Measurements from ENCODE around the gene EFR3B. TPM values are rescaled to one million over a fixed set of nuclear protein-coding genes. Genes with fewer than 3 reads are reported as not detected.
A peak's percentile ranks its signal among the peaks of the same experiment; 100 is the strongest.
"Not testable (repeated sequence)": the region's sequence is repeated elsewhere in the genome, so short reads cannot be mapped to it uniquely, and the experiment has no call there.

The EFR3B gene
- total RNA-seq, 1 experiment from 2014 or later: 0.39 TPM

DNA sequence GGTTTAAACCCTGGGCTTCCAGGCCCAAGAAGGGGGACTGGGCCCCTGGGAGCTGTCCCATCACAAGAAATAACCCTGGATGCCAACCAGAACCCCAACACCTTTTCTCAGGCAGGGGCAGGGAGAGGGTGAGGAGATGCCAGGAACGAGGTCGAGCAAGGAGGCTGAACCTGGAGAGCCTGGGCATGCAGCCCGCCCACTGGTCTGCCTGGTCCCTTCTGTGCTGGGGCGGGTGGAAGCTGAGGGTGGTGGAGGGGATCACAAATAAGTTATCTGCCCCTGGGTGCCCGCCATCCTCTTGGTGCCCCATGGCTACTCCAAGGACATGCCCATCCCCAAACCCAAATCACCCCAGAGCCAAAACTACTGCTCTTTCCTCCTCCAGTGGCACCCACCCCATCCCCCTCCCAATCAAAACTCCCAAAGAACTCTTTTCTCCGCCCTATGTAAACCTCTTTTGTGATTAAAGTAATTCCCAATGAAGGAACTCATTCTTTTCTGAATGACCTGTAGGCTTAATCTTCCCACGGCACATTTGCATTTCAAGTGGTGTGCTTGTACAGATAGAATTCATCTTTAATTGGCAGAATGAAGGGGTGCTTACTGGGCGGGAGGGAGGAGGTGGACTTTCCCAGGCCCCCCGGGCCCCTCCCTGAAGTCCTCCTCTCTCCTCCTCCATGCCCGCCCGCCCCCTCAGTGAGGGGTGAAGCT is 47.9 kb downstream of the EFR3B start:
- no peaks in the 10 kb centered on the region for H3K9me3 ChIP-seq (replicated peaks)
- no peaks in the 10 kb centered on the region for H3K36me3 ChIP-seq
- H3K27me3 ChIP-seq (replicated peaks): 0 out of 2 replicates have a peak, but pooled peaks cover 4% of the 10 kb centered on the region
- H3K4me1 ChIP-seq (replicated peaks): no peaks in the 10 kb centered on the region
- no peak for DNase-seq (ENCODE audit: low read depth in 1 of 2, low spot score in 2 of 2)
- H3K4me3 ChIP-seq: no peak overlapping the region
- H3K27ac ChIP-seq: no peak overlapping the region

DNA sequence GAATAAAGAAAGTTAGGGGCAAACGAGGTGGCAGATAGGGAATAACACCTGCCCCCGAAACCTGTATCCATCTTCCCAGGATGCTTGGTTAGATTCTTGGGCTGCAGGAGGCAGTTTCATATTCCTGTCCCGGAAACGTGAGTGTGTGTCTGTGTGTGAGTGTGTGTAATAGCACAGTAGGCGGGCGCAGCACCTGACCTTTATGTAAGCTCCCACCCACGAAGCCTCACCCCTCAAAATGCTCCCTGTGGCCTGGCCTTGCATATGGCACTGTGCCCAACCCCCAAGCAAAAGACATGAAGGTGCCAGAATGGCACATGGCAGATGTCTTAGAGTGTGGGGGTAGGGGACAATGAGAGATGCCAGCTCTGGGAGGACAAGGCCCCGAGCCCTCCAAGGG is 48.9 kb downstream of the EFR3B start:
- H3K36me3 ChIP-seq: no peaks in the 10 kb centered on the region
- no peak overlapping the region for H3K27ac ChIP-seq
- H3K9me3 ChIP-seq (replicated peaks): no peaks in the 10 kb centered on the region
- no peak for DNase-seq (ENCODE audit: low read depth in 1 of 2, low spot score in 2 of 2)
- H3K4me3 ChIP-seq: no peak overlapping the region
- no peaks in the 10 kb centered on the region for H3K4me1 ChIP-seq (replicated peaks)
- no peaks in the 10 kb centered on the region for H3K27me3 ChIP-seq (replicated peaks)

DNA sequence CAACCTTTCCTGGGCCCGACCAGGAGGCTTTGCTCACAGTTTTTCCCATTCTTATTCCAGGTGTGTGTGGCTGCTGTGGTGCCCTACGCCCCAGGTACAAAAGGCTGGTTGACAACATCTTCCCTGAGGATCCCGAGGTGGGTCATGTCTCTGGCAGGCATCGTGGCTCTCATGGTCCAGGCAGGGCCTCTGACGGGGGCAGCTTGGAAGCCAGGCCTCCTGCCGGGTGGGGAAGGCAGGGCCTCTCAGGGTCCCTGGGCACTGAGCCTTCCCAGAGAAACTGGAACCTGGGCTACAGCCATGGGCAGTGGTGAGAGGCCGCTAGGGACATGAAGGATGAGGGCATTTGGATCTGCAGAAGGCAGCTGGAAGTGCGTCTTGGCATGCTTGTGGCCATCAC is 49.4 kb downstream of the EFR3B start:
- no peak overlapping the region for H3K4me3 ChIP-seq
- DNase-seq (ENCODE audit: low read depth in 1 of 2, low spot score in 2 of 2): no peak
- H3K4me1 ChIP-seq (replicated peaks): no peaks in the 10 kb centered on the region
- no peaks in the 10 kb centered on the region for H3K27me3 ChIP-seq (replicated peaks)
- no peaks in the 10 kb centered on the region for H3K36me3 ChIP-seq
- H3K27ac ChIP-seq: no peak overlapping the region
- no peaks in the 10 kb centered on the region for H3K9me3 ChIP-seq (replicated peaks)

DNA sequence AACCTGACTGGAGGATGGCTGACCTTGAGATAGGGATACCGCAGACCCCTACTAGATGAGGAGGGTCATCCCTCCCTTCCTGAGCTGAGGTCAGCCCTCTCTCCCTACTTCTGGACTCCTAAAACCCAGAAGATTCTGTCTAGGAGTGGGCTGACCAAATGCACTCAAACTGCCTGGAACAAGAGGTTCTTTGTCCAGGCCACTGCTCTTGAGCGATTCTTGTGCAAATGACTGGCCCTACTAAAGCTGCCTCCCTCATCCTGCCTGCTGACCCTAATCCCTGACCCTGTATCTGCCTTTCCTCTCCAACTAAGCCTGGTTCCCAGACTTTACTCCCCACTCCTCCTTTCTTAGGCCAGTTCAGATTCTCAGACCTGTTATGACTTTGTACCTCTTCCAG is 56.2 kb downstream of the EFR3B start:
- DNase-seq (ENCODE audit: low read depth in 1 of 2, low spot score in 2 of 2): no peak
- Histone ChIP-seq H3K9me3 (replicated peaks) (no peaks in the 10 kb centered on the region), H3K4me1 (replicated peaks) (no peaks in the 10 kb centered on the region), H3K36me3 (no peaks in the 10 kb centered on the region), H3K27ac (no peak overlapping the region), H3K27me3 (replicated peaks) (no peaks in the 10 kb centered on the region), H3K4me3 (no peak overlapping the region)

DNA sequence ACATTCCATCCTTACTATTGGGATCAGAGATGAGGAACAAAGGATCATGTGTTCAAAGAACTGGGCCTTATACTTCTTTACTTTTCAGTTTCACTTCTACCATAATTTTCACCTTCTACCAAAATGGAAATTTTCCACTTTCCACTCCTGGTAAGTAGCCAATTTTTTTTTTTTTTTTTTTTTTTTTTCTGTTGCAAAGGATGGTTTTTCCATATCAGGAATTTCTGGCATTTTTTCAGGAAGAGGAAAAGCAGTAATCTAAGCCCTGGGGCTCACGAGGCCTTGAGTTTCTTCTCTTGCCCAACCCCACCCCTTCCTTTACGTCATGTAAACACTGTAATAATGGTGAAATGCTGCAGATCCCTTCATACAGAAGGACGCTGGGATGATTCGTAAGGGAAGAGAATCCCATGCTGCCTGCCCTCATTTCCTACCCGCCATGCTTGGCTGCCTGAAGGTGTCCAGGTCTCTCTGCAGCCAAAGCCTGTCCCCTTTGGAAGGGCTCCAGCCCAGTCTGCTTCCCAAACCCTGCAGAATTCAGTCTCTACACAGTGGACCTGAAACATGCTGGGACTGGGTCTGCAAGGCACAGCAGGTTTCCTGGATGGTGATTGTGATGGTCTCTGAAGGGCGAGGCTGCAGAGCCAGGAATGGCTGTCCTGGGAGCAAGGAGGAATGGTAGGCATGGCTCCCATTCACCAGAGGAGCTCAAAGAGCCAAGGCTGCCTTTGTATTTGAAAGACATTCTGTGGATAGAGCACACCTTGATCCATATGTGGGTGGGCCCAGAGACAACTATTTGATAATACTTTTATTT is 57.0 kb downstream of the EFR3B start:
- no peaks in the 10 kb centered on the region for H3K27me3 ChIP-seq (replicated peaks)

DNA sequence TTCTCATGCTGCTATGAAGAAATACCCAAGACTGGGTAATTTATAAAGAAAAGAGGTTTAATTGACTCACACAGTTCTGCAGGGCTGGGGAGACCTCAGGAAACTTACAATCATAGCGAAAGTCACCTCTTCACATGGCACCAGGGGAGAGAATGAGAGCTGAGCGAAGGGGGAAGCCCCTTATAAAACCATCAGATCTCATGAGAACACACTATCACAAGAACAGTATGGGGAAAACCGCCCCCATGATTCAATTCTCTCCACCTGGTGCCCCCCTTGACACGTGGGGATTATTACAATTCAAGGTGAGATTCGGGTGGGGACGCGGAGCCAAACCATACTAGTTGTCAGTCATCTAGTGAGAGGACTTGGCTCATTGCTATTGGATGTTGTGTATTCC is 60.5 kb downstream of the EFR3B start:
- not testable (repeated sequence) for H3K4me3 ChIP-seq; H3K36me3 ChIP-seq; H3K9me3 ChIP-seq (replicated peaks); H3K27ac ChIP-seq; H3K27me3 ChIP-seq (replicated peaks); H3K4me1 ChIP-seq (replicated peaks); DNase-seq (ENCODE audit: low read depth in 1 of 2, low spot score in 2 of 2)

More for the DNA sequence above, 57.0 kb downstream of the EFR3B start:
- H3K4me3 ChIP-seq: no peak overlapping the region
- H3K36me3 ChIP-seq: no peaks in the 10 kb centered on the region
- no peaks in the 10 kb centered on the region for H3K4me1 ChIP-seq (replicated peaks)
- DNase-seq (ENCODE audit: low read depth in 1 of 2, low spot score in 2 of 2): no peak
- H3K9me3 ChIP-seq (replicated peaks): no peaks in the 10 kb centered on the region
- no peak overlapping the region for H3K27ac ChIP-seq

DNA sequence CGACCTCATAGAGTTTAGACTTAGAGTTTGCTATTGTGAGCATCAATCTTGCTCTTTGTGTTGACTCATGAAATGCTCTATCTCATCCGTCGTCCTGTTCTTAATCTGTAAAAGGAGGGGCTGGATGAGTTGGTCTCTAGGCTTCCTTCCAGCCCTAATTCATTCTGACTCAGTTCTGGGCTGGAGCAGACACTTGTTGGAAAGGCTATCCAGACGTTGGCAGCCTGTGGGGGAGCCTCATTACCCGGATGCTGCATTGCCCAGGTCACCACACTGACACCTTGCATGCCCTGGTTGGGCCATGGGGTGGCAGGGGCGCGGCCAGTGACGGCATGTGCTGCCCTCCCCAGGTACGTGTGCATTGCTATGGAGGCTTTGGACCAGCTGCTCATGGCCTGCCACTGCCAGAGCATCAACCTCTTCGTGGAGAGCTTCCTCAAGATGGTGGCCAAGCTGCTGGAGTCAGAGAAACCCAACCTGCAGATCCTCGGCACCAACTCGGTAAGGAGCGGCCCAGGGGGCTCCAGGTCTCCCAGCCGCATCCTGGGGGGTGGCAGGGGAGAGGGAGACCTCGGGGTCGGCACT is 61.5 kb downstream of the EFR3B start:
- Histone ChIP-seq H3K4me1 (replicated peaks) (peaks cover 6% of the 10 kb centered on the region; the same call in 1 of the 2 replicates), H3K4me3 (no peak overlapping the region), H3K27me3 (replicated peaks) (no peaks in the 10 kb centered on the region), H3K36me3 (no peaks in the 10 kb centered on the region), H3K27ac (no peak overlapping the region), H3K9me3 (replicated peaks) (no peaks in the 10 kb centered on the region)
- no peak for DNase-seq (ENCODE audit: low read depth in 1 of 2, low spot score in 2 of 2)

DNA sequence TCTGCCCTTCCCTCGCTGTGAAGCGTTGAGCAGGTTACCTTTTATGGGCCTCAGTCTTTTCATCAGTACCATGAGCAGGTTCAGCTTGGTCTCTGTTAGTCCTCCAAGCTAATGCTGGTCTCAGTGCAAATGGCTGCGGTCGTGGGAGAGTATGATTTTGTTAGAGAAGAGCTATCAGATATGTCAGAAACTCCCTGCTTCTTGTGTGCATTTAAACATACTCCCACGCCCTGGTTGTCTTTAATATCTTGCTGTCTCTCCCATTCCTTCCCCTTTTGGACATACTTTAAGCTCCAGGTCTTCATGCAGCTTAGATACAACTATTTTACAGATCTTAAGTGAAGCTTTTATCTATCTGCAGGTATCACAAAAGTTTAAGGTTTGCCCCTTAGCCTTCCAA is 62.9 kb downstream of the EFR3B start:
- H3K9me3 ChIP-seq (replicated peaks): no peaks in the 10 kb centered on the region
- peaks cover 6% of the 10 kb centered on the region; the same call in 1 of the 2 replicates for H3K4me1 ChIP-seq (replicated peaks)
- no peak overlapping the region for H3K27ac ChIP-seq
- H3K4me3 ChIP-seq: no peak overlapping the region
- DNase-seq (ENCODE audit: low read depth in 1 of 2, low spot score in 2 of 2): no peak
- no peaks in the 10 kb centered on the region for H3K36me3 ChIP-seq
- H3K27me3 ChIP-seq (replicated peaks): 0 out of 2 replicates have a peak, but pooled peaks cover 3% of the 10 kb centered on the region

DNA sequence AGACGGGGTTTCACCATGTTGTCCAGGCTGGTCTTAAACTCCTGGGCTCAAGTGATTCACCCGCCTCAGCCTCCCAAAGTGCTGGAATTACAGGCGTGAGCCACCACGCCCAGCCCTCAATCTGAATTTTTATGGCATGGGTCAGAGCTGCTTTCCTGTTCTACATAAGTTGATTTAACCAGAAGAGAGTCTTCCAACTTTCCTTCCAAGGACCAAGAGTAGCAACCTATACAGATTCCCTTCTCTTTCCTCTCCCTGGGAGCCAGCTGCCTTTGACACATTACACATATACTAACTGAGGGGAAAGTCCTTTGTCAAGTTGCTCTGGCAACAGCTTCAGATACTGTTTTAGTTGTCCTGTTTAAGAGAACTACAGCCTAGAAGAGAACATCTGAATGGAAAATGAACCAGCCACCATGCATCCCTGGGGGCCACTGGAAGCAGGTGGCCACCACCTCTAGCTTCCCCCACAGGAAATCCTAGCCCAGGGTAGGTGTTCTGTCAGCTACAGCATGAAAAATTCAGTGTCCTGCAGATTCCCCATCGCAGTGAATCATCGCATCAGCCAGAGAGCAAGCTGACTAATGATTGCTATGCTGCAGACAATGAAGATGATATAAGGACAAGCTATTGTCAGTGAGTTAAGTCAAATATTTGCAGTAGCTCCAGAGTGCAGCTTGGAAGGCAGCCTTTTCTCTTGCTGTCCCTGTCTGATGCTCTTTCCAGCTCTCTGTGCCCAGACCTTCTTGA is 63.6 kb downstream of the EFR3B start:
- Histone ChIP-seq H3K4me1 (replicated peaks) (peaks cover 6% of the 10 kb centered on the region; the same call in 1 of the 2 replicates), H3K9me3 (replicated peaks) (no peaks in the 10 kb centered on the region), H3K27ac (no peak overlapping the region), H3K4me3 (no peak overlapping the region), H3K36me3 (no peaks in the 10 kb centered on the region), H3K27me3 (replicated peaks) (0 out of 2 replicates have a peak, but pooled peaks cover 3% of the 10 kb centered on the region)
- DNase-seq (ENCODE audit: low read depth in 1 of 2, low spot score in 2 of 2): peak in 1 of 2 experiments; percentile 27

DNA sequence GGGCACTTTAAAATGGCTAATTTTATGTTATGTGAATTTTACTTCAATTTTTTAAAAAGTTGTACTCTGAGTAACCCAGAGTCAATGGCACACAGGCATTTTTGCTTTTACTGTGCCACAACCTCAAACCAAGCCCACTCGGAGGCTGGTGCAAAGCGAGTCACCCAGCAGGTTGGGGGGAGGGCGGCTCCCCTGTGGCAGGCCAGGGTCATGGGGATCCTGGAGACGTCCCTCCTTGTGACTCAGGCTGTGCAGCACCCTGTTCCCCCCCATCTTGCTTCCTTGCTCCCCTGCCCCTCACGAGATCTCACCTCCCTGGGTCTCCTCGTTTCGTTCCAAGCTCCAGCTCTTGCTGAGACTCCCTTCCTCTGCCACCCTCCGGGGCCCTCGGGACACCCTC is 67.9 kb downstream of the EFR3B start:
- H3K27me3 ChIP-seq (replicated peaks): 0 out of 2 replicates have a peak, but pooled peaks cover 3% of the 10 kb centered on the region
- peaks cover 6% of the 10 kb centered on the region; the same call in 1 of the 2 replicates for H3K4me1 ChIP-seq (replicated peaks)
- no peaks in the 10 kb centered on the region for H3K36me3 ChIP-seq
- no peak overlapping the region for H3K4me3 ChIP-seq
- no peak for DNase-seq (ENCODE audit: low read depth in 1 of 2, low spot score in 2 of 2)
- no peak overlapping the region for H3K27ac ChIP-seq
- H3K9me3 ChIP-seq (replicated peaks): no peaks in the 10 kb centered on the region

DNA sequence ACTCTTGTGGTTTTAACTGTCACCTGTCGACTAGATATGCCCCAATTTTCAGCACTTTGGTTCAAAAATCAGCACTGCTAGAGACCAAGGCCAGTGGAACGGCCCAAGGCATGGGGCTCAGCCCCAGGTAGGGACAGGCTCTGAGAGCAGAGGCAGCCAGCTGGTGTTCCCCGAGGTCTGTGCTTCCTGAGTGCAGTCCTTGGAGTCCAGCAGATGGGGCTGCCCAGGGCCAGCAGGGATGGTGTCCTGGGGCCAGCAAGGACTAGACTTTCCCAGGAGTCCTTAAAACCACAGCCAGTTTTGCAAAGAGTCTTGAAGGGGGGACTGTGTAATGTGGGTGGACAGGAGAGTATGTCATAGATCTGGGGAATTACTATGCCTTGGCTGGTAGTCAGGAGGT is 70.2 kb downstream of the EFR3B start:
- Histone ChIP-seq H3K4me3 (no peak overlapping the region), H3K9me3 (replicated peaks) (no peaks in the 10 kb centered on the region), H3K4me1 (replicated peaks) (no peaks in the 10 kb centered on the region), H3K36me3 (no peaks in the 10 kb centered on the region), H3K27ac (no peak overlapping the region), H3K27me3 (replicated peaks) (0 out of 2 replicates have a peak, but pooled peaks cover 3% of the 10 kb centered on the region)
- DNase-seq (ENCODE audit: low read depth in 1 of 2, low spot score in 2 of 2): no peak

DNA sequence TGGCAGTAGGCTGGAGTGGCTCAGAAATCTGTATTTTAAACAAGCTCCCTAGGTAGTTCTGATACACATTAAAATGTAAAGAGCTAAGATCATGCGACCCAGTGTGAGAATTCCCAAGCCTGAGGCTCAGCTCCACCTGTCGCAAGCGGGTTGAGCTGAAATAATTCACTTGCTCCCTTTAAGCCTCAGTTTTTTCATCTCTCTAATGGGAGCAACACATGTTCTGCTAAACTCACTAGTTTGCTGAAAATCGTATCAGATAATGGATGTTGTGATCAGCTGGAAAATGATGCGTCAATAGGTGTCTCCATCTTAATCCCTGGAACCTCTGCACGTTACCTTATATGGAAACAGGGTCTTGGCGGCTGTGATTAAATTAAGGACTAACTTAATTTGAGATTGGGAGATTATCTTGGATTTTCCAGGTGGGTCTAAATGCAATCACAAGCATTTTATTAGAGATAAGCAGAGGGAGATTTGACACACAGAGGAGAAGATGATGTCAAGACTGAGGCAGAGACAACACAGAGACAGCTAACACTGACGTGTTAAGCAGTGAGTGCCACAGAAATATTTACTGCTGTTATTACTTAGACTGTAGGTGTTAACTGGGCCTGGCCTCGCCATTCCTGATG is 73.5 kb downstream of the EFR3B start:
- Histone ChIP-seq H3K27me3 (replicated peaks) (no peaks in the 10 kb centered on the region), H3K36me3 (no peaks in the 10 kb centered on the region), H3K27ac (no peak overlapping the region), H3K4me3 (no peak overlapping the region), H3K9me3 (replicated peaks) (no peaks in the 10 kb centered on the region), H3K4me1 (replicated peaks) (no peaks in the 10 kb centered on the region)
- no peak for DNase-seq (ENCODE audit: low read depth in 1 of 2, low spot score in 2 of 2)

DNA sequence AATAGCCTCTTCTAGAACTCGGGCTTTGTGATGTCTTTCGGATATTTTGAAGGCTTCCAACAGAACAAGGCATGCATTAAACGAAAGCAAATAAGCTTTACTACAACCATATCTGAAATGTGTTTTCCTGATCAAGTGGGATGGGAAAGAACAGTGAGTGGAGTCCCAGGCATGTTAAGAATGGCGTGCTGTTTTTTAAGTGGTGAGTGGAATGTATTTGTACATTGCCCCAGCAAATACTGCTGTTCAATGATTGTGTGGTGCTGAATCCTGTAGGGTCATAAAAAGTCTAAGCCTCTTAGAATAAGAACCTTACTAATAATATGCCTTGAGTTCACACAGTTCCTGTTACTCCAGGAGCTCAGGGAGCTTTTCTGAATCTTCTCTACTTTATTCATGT is 74.0 kb downstream of the EFR3B start:
- Histone ChIP-seq H3K27me3 (replicated peaks) (no peaks in the 10 kb centered on the region), H3K9me3 (replicated peaks) (no peaks in the 10 kb centered on the region), H3K4me1 (replicated peaks) (no peaks in the 10 kb centered on the region), H3K27ac (no peak overlapping the region), H3K36me3 (no peaks in the 10 kb centered on the region), H3K4me3 (no peak overlapping the region)
- no peak for DNase-seq (ENCODE audit: low read depth in 1 of 2, low spot score in 2 of 2)

Data from SJSA1 (cell line).